Neural crest cell (in vitro differentiated cells): ENCODE results near the gene SHBG. TPM values are rescaled to one million over a fixed set of nuclear protein-coding genes. Genes with fewer than 3 reads are reported as not detected.

Experiments
- DNase-seq: peaks from one replicate; pipeline ENCODE4 v3.0.0; 2021; ENCODE audit warnings: low read depth, mixed read lengths, low spot score
- H3K27ac Mint-ChIP-seq: one replicate; pipeline ENCODE4 v1.8.0; 2021; ENCODE audit warnings: mild to moderate bottlenecking, mixed read lengths; ENCODE audit not compliant: unreplicated experiment
- H3K27me3 Mint-ChIP-seq: 2 replicates; pipeline ENCODE4 v1.8.0; 2021; ENCODE audit warnings: low read depth, mild to moderate bottlenecking, mixed read lengths
- H3K36me3 Mint-ChIP-seq: 2 replicates; pipeline ENCODE4 v1.8.0; 2021; ENCODE audit warnings: low read depth, mild to moderate bottlenecking, mixed read lengths
- H3K4me1 Mint-ChIP-seq: 2 replicates; pipeline ENCODE4 v1.8.0; 2021; ENCODE audit warnings: mixed read lengths
- H3K4me3 Mint-ChIP-seq: one replicate; pipeline ENCODE4 v1.8.0; 2021; ENCODE audit warnings: mild to moderate bottlenecking, mixed read lengths
- H3K9me3 Mint-ChIP-seq: 2 replicates; pipeline ENCODE4 v1.8.0; 2021; ENCODE audit warnings: mixed read lengths
- total RNA-seq: library from RNA; stranded (reverse); gene quantifications from 2 replicates; pipeline ENCODE4 v1.2.1, GENCODE V29; 2021
- TF ChIP-seq, protein P1 (sequence below): fragments of 200-600 bp; sonication (generic); conservative IDR thresholded peaks from 2 replicates; pipeline ENCODE4 v1.5.0; 2021; ENCODE audit warnings: antibody characterized with exemption, mild to moderate bottlenecking

Gene SHBG
- total RNA-seq, 1 donor from 2014 or later, result 2.5 TPM

DNA sequence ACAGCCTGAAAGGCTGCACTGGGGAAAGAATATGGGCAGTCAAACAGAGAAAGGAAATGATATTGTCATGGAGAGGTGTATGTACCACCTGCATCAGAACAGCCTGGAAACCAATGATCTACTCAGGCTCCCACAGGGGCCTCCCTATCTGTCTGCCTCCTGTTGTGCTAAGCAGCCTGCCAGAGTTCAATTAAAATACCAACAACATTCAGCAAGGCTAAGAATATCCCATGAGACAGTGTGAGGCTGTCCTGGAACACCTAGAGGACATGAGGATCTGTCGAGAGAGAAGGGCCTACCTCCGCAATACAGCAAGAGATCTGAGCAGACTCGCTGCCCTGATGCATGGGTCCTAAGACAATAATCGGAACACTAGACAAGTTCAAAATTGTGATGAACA is 23.7 kb upstream of the SHBG start:
- Mint-ChIP-seq H3K36me3 (peaks cover 19% of the 10 kb centered on the region), H3K9me3 (no peaks in the 10 kb centered on the region), H3K27ac (no peak overlapping the region), H3K4me3 (peak overlapping the region; percentile 6), H3K4me1 (peaks cover 19% of the 10 kb centered on the region), H3K27me3 (no peaks in the 10 kb centered on the region)
- no peak for DNase-seq
- TF ChIP-seq, protein P1, sequence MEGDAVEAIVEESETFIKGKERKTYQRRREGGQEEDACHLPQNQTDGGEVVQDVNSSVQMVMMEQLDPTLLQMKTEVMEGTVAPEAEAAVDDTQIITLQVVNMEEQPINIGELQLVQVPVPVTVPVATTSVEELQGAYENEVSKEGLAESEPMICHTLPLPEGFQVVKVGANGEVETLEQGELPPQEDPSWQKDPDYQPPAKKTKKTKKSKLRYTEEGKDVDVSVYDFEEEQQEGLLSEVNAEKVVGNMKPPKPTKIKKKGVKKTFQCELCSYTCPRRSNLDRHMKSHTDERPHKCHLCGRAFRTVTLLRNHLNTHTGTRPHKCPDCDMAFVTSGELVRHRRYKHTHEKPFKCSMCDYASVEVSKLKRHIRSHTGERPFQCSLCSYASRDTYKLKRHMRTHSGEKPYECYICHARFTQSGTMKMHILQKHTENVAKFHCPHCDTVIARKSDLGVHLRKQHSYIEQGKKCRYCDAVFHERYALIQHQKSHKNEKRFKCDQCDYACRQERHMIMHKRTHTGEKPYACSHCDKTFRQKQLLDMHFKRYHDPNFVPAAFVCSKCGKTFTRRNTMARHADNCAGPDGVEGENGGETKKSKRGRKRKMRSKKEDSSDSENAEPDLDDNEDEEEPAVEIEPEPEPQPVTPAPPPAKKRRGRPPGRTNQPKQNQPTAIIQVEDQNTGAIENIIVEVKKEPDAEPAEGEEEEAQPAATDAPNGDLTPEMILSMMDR, result no peak

DNA sequence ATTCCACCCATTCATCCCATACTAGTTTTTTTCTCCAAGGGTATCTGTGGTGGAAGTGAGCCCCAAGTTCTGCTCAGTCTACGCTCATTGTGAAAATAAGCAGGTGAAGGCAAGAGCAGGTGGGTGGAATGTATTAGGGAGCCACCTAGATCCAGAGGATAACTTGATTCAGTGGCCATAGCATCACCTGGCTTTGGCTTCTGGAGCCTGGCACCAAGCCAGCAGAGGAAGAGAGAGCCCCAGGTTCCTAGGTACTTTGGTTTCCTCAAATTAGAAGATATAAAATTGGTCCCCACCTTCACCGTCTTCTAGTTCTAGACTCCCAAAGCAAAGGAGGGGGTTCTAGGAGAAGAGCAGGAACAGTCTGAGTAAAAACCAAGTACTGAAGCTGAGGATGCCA is 19.3 kb upstream of the SHBG start:
- no peaks in the 10 kb centered on the region for H3K9me3 Mint-ChIP-seq
- no peak overlapping the region for H3K27ac Mint-ChIP-seq
- H3K27me3 Mint-ChIP-seq, result peaks cover 2% of the 10 kb centered on the region
- peak overlapping the region; percentile 69 for H3K4me3 Mint-ChIP-seq
- DNase-seq, result no peak
- TF ChIP-seq, protein P1, result no peak
- peaks cover 6% of the 10 kb centered on the region for H3K36me3 Mint-ChIP-seq
- H3K4me1 Mint-ChIP-seq, result peaks cover 50% of the 10 kb centered on the region

DNA sequence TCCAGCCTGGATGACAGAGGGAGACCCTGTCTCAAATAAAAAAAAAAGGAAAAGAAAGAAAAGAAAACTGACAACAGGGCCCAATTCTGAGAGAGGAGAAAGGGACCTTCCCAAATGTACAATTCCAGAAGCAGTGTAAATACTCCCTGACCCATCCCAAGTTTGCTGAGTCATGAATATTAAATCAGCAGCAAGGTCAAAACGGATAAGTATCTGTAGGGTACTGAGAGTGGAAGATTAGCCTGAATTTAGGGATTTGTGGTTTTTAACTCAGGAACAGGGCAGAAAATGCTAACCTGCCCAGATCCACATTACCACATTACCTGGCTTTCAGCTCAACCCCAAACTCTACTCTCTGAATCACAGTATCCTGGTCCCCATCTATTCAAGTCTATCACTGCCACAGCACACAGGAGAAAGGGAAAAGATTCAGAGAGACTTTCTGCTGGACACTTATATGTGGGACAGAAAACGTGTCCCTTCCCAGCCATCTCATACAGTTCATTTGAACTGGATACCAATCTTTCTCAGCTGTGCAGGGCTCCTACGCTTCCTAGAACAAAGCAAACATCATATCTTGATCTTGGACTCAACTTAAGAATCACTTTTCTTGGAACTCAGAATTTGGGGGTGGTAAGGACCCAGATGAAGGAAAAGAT is 18.2 kb upstream of the SHBG start:
- H3K9me3 Mint-ChIP-seq, result no peaks in the 10 kb centered on the region
- H3K27ac Mint-ChIP-seq, result no peak overlapping the region
- DNase-seq, result no peak
- peak overlapping the region; percentile 75 for H3K4me3 Mint-ChIP-seq
- H3K4me1 Mint-ChIP-seq, result peaks cover 46% of the 10 kb centered on the region
- no peaks in the 10 kb centered on the region for H3K36me3 Mint-ChIP-seq
- TF ChIP-seq, protein P1, result no peak
- H3K27me3 Mint-ChIP-seq, result peaks cover 2% of the 10 kb centered on the region

DNA sequence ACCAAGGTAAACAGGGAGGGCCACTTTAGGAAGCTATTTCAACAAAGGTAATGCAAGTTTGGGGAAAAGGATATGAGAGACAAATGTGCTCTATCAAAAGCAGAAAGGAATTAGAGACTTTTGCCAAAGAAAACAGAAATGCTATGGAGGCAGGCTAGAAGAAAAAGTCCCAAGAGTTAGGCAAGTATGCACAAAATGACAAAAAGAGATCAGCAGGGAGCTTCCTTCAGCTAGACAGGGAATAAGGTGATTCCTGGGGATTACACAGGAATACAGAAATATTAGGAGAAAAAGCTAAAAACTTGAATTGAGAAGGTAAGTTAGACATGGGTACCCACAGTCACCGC is 17.7 kb upstream of the SHBG start:
- Mint-ChIP-seq H3K4me3 (peak overlapping the region; percentile 75), H3K9me3 (no peaks in the 10 kb centered on the region), H3K27ac (no peak overlapping the region), H3K4me1 (peaks cover 46% of the 10 kb centered on the region), H3K27me3 (peaks cover 2% of the 10 kb centered on the region), H3K36me3 (no peaks in the 10 kb centered on the region)
- no peak for DNase-seq
- TF ChIP-seq, protein P1, result no peak

DNA sequence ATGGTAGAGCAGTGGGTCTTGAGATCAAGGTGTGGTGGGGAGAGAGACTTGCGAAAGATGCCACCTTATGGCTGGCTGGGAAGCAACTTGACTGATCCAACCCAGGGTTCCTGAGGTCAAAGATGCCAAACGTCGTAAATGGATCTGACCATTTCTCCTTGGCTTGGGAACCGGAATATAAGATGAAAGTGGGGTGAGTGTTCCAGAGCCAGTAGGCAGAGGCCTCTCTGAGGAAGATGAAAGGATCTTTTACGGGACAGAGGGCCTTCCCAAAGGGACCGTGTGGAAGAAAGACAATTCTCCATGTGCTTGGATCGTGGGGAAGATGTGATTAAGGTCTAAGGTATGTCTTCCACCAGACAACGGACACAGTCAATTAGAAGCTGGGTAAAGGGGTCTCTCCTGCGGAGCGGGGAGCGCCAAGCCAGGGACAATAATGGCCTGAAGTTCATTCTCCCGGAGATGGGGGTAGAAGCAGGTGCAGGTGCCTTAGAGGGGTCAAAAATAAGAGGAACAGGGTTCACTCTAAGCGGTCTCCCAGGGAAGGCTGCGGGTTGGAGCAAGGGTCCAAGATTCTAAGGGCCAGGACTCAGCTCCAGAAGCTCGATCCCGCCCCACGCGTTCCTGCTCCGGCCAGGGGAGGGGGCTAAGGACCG is 16.0 kb upstream of the SHBG start:
- H3K4me3 Mint-ChIP-seq, result peak overlapping the region; percentile 89
- no peaks in the 10 kb centered on the region for H3K36me3 Mint-ChIP-seq
- peaks cover 46% of the 10 kb centered on the region for H3K4me1 Mint-ChIP-seq
- H3K27ac Mint-ChIP-seq, result peak overlapping the region; percentile 60
- no peak for DNase-seq
- peaks cover 2% of the 10 kb centered on the region for H3K27me3 Mint-ChIP-seq
- no peaks in the 10 kb centered on the region for H3K9me3 Mint-ChIP-seq
- TF ChIP-seq, protein P1, result no peak
